Activated CD4-positive, alpha-beta T cell treated with anti-CD3 and anti-CD28 coated beads for 4 hours (primary cell): ENCODE measurements around the gene APBB2.
"Not testable (repeated sequence)": the region's sequence is repeated elsewhere in the genome, so short reads cannot be mapped to it uniquely, and the experiment has no call there.

Experiments used
- DNase-seq, 2 donors: peaks; one replicate each; pipeline ENCODE4 v3.0.0-alpha.2; 2020

The APBB2 gene

DNA sequence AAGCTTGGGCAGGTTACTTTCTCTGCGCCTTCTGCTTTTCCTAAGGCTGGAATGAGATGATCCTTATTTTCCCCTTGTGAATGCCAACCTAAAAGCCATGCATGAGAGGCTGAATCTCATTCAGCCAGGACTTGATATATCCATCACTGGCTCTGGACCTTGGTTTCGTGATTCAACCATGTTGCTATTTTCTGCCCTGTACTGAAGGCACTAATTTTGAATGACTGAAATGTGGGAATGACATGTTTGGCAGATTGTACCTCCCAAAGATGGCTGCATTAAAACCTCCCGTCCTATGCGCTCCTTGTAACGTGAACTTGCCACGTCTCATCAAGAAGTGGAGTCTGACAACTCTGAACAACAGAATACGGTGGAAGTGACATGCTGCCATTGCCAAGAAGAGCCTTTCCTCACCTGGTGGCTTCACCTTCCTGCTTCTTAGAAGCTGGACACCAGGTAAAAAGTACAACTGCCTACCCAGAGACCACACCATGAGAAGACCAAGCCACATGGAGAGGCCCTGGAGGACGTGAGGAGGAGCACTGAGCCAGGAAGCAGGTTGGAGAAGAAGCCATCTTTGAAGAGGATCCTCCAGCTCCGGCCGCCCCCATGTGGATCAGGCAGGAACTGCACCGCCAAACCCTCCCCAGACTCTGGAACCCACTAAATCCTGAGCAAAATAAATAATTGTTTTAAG, 290.1 kb downstream of the APBB2 start:
- peak; percentile 46 to 62 for DNase-seq

DNA sequence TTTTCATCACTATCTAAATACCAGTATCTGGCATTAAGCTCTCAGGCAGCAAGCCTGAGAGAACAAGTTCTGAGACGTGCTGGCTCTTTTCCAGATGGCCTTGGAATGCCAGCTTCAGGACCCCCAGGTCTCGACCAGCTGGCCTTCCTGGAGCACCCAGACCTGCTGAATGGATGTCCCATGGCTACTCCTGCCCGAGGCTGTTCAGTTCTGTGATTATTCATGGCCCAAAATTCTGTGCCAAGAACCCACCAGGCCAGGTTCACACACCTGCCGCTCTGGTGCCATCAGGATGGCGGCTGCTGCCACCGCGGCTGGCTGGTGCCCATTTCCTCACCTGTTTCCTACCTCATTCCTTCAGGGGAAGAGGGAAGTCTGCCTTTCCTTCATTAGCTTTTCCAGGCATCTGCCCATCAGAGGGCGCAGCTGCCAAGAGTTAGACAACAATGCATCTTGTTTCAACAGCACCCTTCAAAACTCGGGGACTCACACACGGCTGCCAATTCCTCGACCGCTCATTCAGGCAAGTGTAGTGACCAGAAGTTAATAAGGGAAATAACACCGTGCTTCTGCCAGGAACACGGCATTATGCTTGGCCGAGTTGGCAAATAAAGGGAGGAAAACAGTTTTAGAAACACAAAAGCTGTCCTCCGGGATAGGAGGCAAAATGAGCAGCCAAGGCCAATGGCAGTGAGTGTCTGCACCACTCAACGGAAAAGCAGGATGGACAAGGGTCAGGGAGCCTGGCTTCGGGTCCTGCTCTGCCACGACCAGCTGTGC, 290.8 kb downstream of the APBB2 start:
- no peak for DNase-seq

DNA sequence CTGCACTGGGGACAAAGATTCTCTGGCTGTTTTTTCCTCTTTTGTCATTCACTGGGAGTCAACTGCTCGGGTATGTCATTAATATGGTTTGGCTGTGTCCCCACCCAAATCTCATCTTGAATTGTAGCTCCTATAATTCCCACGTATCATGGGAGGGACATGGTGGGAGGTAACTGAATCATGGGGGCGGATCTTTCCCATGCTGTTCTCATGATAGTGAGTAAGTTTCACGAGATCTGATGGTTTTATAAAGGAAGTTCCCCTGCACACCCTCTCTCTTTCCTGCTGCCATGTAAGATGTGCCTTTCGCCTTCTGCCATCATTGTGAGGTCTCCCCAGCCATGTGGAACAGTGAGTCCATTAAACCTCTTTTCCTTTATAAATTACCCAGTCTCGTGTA, 294.4 kb downstream of the APBB2 start:
- not testable (repeated sequence) for DNase-seq

DNA sequence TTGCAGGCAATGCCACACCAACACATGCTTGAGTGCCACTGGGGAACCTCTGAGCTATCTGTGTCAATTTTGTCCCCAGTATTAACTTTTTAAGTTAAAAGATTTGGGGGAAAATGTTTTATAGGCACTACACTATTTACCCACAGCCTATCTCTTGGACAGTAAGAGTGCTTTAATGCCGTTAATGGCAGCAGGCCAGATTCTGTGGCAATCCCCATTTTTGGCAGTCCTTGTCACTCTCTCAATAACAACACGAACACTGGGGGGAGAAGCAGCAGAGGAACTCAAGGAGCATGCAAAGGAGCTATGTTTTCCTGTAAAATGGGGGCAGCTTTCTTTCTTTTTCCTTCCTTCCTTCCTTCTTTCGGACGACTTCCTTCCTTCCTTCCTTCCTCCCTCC, 296.0 kb downstream of the APBB2 start:
- DNase-seq = no peak

DNA sequence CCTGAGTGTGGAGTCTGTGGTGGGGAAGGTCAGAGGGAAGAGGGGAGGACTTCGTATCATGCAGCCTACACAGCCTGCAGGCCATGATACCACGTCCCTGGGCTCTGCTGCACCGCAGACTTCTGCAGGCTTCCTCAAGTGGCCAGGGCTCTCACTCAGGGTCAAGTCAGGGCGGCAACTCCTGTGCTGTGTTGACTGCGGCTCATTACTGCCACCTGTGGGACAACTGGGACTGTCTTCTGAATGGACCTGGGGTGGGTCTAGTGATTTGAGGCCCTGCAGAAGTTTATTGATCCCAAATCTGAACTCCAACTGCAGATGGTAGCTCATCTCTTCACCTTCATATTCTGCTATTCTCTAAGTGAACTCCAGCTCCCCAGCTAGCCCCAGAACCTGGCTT, 297.5 kb downstream of the APBB2 start:
- peak; percentile 6 to 43 for DNase-seq

DNA sequence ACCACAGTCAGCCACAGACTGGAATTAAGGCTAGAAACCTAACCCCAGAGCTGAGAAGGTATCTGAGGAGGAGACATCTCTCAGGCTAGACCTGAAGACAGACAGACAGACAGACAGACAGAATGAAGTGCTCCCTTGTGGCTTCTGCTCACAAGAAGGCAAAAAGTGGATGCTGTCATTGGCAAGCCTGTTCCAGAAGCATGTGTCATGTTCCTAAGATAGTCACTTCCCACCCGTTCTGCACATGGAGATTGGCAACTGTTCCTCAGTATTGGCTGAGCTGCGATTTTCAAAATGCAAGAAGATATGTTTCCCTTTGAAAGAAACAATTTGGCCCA, 298.2 kb downstream of the APBB2 start:
- DNase-seq = no peak

DNA sequence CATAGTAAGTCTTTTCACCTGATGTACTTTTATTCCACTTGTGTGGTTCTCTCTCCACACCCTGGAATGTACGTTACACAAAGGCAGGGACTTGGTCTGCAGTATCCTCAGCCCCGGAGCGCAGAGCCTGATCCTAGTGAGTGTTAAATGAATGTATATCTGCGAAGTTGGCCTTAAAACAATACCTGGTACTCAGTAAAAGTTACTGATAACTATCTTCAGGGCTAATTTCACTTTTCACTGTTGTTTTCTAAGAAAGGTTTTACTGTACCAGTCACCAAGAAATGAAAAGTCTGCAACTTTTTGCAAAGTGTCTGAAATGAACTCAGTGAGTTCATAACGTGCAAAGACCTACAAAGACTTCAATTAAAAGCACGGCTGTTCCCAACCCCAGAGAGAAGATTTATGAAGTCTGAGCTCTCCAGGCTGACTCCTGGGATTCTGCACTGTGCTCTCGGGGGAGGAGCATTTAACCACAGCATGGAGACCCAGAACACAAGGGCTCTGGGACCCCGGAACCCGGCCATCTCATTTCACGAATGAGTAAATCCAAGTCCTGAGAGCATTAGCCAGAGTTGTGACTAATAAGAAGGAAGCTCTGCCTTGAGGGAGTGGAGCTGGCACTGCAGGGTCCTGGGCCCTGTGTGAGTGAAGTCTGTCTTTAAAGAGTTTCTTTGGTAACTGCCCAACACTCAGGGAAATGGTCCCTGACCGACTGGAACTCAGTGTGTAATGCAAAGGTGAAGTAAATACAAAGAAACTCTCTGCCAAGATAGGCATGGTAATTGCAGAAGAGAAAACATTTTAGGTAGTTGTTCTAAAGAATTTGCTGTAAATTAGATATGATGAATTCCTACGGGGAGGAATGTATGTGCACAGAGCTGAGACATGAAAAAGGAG, 298.8 kb downstream of the APBB2 start:
- DNase-seq = no peak

DNA sequence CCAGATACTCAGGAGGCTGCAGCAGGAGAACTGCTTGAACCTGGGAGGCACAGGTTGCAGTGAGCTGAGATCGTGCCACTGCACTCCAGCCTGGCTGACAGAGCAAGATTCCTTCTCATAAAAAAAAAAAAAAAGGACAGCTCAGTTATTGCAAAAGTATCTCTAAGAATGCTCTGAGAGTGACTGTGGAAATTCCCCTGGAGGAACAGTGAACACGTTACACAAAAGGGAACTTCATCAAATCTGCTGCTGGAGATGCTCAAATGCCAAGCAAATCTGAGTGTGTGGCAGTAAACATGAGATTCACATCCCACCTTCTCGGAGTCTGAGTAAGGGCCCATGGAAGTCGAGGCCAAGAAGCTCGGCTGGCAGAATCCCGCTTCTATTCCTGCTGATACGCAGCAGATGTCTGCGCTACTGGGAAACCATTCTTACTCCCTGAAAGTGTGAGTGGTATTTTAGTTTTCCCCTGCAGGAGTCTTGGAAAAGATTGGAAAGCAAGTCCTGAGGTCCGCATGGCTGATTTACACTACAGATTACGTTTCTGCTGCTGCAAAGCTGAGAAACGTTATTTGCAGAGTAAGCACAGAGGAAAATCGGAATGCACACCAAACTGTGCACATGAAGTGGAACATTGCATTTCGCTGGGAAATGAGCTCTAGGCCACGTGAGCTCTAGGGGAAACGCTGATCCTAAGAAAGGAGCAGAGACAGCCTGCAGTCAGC, 301.7 kb downstream of the APBB2 start:
- DNase-seq = no peak

DNA sequence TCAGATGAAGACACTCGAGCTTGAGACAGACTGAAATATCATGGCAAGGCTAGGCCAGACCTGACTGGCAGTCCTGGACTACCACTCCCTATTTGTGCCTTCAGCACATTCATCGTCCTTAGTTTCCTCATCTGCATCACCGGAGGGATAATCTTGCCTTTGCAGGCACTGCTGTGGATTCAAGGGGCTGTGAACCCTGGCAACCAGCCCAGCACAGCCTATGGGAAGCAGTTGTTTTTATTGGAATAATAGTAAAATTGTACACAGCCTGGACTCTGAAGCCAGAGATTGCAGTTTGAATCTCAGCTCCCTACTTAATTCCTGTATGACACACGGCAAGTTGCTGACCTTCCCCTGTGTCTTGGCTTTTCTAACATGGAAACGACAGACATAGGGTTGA, 303.6 kb downstream of the APBB2 start:
- DNase-seq = no peak

DNA sequence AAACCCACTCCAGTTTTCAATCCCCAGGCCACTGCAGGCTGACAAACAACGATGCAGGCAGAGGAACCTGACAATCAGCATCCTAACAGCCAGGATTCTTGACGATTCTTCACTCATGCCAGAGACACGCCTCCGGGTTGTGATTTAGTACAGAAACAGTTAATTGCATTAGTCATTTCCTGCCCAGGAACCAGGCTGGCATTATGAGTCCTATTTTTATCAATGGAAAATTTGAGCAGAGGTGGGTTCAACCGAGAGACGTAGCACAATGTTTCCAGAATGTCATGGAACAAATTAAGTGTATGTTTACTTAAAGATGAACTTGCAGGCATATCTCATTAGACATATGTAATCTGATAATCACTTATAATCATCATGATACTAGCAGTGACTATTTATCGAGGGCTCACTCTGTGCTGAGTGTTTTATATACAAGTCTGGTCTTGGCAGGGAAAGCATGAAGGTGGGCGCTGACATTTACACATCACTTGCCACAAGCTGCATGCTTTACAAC, 304.9 kb downstream of the APBB2 start:
- peak; percentile 43 for DNase-seq

DNA sequence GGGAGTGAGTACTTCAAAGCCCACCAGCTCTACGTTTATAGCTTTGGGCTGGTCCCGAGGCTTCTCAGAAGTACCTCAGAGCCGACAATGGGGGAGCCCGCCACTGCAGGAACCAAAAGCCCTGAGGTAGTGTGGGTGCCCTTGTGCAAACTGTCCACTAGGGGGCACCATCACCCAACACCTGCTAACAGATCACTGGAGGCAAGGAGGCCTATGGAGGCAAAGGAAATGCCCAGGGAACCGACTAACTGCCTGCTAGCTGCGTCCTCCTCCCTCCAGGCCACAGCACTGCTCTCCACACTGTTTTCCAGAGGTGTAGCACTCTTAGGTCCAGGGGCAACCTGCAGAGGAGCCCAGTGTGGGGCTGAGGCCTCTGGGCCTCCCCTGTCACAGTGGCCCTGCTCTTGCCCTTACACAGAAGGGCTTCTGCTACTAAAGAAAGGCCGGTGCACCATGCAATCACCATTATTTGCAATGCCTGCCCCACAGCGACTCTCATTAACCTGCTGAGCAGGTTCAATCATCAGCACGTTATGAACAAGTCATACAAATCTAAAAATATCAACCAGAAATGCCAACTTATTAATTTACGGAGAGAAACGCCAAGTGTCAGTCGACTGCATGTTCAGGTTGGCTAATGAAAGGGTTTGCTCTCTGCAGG, 305.5 kb downstream of the APBB2 start:
- peak; percentile 63 to 66 for DNase-seq

DNA sequence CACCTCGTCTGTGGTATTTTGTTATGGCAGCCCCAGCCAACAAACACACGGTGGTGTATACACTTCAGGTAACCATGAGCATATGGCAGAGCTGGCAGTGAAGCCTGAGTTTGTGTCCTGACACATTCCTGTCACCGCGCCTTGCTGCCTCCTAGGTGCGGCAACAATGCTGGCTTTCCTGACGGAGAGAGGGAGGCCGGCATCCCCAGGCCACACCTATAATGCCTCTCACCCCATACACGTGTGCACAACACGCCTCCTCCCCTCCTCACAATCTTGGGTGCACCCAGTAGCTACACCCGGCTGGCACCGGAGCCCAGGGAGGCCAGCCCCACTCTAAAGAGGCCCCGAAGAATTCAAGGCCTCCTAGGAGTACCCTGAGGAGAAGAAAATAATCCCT, 306.0 kb downstream of the APBB2 start:
- DNase-seq = no peak

DNA sequence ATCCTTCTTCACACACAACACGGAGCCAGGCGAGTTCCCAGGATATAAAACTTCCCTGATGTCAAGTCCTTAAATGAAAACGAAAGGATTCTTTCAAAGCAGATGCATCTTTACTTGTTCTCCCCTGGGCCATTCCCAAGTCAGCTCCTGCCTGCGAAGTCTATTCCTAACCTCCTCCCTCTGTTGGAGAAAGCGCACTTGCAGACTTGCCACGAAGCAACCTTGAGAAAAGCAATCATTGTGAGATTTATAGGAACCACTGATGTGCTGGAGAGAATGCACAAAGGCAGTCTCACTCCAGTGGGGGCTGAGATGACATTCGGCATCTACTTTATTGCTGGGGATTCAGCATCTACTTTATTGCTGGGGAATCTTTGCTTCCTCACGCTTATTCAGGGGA, 308.9 kb downstream of the APBB2 start:
- DNase-seq = no peak

DNA sequence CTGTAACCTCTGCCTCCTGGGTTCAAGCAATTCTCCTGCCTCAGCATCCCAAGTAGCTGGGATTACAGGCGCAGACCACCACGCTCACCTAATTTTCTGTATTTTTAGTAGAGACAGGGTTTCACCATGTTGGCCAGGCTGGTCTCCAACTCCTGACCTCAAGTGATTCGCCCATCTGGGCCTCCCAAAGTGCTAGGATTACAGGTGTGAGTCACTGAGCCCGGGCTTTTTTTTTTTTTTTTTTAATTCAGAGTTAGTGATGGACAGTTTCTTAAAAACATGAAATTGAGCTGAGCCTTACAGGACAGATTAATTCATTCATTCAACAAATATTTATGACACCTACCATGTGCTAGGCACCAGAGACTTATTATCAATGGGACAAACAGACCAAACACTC, 313.8 kb downstream of the APBB2 start:
- DNase-seq = not testable (repeated sequence)

DNA sequence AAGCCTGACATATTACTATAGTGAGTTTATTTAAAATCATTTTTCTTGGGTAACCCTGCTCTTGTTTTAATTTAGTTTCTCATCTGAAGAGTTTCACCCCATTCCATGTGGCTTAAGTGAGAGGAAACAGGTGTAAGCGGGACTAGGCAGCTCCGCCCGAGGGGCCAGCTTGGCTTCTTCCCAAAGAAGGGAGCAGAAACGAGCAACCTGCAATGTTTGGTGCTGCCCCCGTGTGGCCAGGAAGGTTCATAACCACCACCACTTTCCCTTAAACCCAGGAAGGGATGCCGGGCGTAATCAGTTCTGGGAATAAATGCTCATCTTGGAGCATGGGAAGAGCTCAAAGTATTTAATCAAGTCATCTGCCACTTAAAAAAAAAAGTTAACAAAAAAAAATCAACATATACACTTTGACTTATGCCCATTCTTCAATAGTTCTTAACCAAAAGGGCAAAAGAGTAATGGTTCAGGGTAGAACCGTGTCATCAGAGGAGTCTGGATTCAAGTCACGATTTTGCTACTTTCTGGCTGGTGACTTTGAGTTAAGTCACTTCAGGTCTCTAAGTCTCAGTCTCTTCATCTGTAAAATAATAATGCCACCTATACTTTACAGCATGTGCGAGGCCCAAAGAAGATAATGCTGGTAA, 316.7 kb downstream of the APBB2 start:
- DNase-seq = peak; percentile 57 to 60

DNA sequence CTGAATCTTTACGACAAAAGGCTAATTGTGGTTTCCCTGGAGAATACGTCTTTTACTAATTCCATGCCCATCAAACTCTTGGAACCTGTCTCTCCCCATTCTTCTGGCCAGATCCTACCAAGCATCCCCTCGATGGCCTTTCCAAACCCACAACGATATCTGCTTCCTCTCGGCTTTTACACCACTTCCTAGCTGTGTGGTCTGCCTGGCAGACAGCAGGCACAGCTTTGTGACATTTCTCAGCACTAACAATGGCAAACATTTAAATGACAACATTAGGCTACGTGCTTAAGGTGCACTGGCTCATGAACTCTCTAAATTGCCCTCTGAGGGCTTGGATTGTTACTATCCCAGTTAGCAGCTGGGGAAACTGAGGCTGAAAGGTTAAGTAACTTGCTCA, 323.6 kb downstream of the APBB2 start:
- DNase-seq = no peak

DNA sequence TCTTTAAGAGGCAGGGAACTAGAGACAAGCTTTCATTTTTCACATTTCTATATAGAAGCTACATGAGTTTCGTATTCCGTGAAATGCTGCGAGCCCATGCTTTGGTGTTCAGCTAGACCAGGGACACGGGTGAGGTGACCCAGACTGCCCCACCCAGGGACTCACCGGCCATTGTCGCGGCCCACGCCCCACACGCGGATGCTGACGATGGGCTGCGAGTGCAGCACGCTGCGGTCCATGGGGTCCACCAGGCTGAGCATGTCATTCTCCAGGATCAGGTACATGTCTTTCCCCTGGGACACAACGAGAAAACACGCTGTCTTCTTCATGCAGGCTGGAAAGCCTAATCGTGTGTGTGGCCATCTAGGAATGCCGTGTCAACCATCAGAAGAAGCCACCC, 324.1 kb downstream of the APBB2 start:
- no peak for DNase-seq

DNA sequence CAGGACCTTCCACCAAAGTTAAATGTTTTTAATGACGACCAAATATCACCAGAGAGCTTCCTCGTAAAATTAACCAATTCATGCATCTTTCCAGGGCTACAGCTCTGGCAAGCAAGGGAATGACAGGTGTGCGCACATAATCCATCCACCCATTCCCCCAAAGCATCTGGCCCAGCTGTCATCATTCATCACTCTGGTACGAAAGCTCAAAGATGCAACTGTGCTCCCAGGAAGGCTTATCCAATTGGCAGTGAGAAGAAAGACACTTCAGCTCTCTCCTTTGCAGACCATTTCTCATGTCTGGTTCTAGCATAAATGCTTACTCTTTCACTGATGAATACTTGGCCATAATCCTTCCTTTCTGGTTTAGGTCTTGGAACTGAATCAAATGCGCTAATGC, 325.4 kb downstream of the APBB2 start:
- no peak for DNase-seq

DNA sequence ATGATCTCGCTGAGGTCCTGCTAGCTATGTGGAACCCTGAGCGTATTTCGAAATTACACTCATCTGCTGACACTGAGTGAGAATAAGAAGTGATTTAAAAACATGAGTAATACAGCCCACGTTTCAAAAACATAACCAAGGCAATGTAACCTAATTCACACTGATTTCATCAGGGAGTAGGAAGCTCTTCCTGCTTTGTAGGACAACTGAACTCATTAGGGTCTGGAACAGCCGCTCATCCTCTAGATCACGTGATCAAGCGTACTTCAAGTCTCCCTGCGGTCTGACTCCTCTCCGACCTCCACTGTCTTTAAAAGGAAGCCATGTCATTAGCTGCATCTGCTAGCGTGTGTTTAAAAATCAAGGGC, 326.6 kb downstream of the APBB2 start:
- no peak for DNase-seq

DNA sequence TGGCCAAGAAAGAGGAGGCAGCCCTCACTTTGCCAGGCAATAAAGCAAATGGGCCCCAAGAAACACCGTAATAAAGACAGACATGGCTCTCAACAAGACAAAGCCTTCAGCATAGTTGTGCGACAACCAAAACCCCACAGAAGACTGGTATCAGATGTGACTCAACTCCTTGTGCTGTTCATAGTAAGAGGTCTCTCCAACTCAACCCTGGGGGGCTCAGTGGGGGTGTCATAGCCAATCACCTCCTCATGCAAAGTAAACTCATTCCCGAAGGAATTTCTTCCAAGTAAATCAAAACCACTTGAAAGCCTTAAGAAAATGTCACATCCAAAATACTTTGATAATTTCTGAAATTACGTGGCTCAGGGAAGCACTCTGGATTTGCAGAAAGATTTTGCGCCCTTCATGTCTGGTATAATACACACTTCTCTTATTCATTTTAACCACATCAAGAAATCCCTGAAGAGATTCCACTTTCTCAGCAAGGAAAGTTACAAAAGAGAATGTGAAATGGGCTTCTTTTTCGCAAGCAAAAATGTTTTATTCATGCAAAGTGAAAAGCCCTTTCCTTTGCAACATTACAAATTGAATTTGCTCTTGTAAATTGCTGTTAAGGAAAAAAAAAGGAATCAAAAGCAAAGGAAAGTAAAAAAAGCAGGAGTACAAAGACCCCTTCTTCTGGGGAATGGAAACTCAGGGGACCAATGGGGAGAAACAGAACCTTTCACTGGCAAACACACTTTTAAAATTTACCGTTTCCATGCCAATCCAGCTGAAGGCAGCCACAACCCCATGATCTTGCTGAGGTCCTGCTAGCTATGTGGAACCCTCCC, 327.2 kb downstream of the APBB2 start:
- no peak for DNase-seq

DNA sequence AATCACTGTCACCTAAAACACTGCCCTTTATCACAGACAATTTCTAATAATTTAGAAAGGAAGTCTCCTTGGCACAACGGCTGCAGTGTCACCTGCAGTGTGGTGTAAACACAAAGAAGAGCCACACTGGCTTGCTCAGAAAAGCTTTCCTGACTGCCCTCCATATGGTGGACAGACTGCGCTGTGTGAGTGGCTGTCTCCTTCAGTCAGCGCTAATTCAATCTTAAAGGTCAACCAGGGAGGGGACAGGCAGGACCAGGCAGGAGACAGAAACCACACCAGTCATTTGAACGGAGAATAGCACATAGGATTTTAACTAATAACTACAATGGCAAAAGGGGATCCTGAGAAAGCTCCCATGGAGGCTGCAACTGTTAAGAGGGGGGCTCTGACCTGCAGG, 332.5 kb downstream of the APBB2 start:
- no peak for DNase-seq
